ENCODE data around the gene ZMYND15. TPM values are rescaled to one million over a fixed set of nuclear protein-coding genes. Genes with fewer than 3 reads are reported as not detected.

Gene ZMYND15
- total RNA-seq, 1 experiment from 2014 or later, result 0.42 TPM

- no peak for TF ChIP-seq CTCF (conservative IDR thresholded peaks at IDR 0.05)
- H3K9me3 ChIP-seq (ENCODE audit: control insufficient read depth, low read depth, low read length), result no peaks in the 10 kb centered on the region
- Mint-ChIP-seq H3K4me3 (no peak overlapping the region; a peak in 1 of 5 replicates), H3K27me3 (ENCODE audit: low read depth) (peaks cover 82% of the 10 kb centered on the region), H3K9me3 (no peaks in the 10 kb centered on the region), H3K27ac (no peak overlapping the region; a peak in 1 of 7 replicates), H3K36me3 (ENCODE audit: insufficient read depth in 1 of 3, low read depth in 3 of 3) (peaks cover 0 to 3% (median 0%) of the 10 kb centered on the region in 3 experiments; a peak in 1 of 7 replicates), H3K4me1 (peaks cover 26 to 32% of the 10 kb centered on the region in 2 experiments)
- no peak overlapping the region for H3K23ac ChIP-seq (ENCODE audit: insufficient read length, low read depth, low read length)
- H3K56ac ChIP-seq (ENCODE audit: insufficient read length, low read depth, low read length), result no peak overlapping the region
- H3K4me1 ChIP-seq (ENCODE audit: insufficient read depth, low read length), result no peaks in the 10 kb centered on the region
- H3K4me2 ChIP-seq (ENCODE audit: insufficient read depth, insufficient read length, low read length), result no peak overlapping the region
- no peaks in the 10 kb centered on the region for H3K79me2 ChIP-seq (ENCODE audit: insufficient read depth, low read length)
- no peaks in the 10 kb centered on the region for H3K79me1 ChIP-seq (ENCODE audit: insufficient read depth, low read depth, low read length, poor library complexity, severe bottlenecking)
- H2BK120ac ChIP-seq (ENCODE audit: low read depth, low read length, poor library complexity, severe bottlenecking), result no peak overlapping the region
- H4K91ac ChIP-seq (ENCODE audit: insufficient read length, low read depth, low read length), result no peak overlapping the region
- no peak for DNase-seq
- no peak overlapping the region for H2BK12ac ChIP-seq (ENCODE audit: insufficient read length, low read depth, low read length)
- peaks cover 11% of the 10 kb centered on the region for H3K23me2 ChIP-seq (ENCODE audit: insufficient read length, low read depth, low read length, poor library complexity, severe bottlenecking)
- H3K18ac ChIP-seq (ENCODE audit: insufficient read length, low read depth, low read length), result no peak overlapping the region
- H4K20me1 ChIP-seq (ENCODE audit: control insufficient read depth, insufficient read depth, insufficient read length), result no peaks in the 10 kb centered on the region
- no peak overlapping the region for H2BK15ac ChIP-seq (ENCODE audit: low read depth, low read length)
- H2AK5ac ChIP-seq (ENCODE audit: insufficient read length, low read length), result no peak overlapping the region
- H3K9ac ChIP-seq (ENCODE audit: extremely low read depth, insufficient read length, low read length), result no peak overlapping the region
- H3K27ac ChIP-seq (ENCODE audit: insufficient read length, low read depth, low read length), result no peak overlapping the region
- H2BK5ac ChIP-seq (ENCODE audit: insufficient read length, low read length), result no peak overlapping the region
- no peak overlapping the region for H4K5ac ChIP-seq (ENCODE audit: insufficient read length, low read depth, low read length)
- H3K27me3 ChIP-seq (ENCODE audit: insufficient read depth, low read length), result peaks cover 35% of the 10 kb centered on the region
- H2AFZ ChIP-seq (ENCODE audit: low read length), result no peak overlapping the region
- no peak overlapping the region for H2BK20ac ChIP-seq (ENCODE audit: low read depth, low read length, poor library complexity, severe bottlenecking)
- no CpG with 5 or more reads among the region's 10 CpGs for WGBS (ENCODE audit: extremely low coverage, insufficient read length, low lambda C conversion rate)
- H3T11ph ChIP-seq (ENCODE audit: low read length), result no peak overlapping the region
- H3K4ac ChIP-seq (ENCODE audit: low read depth, low read length), result no peak overlapping the region
- H3K14ac ChIP-seq (ENCODE audit: insufficient read depth, low read length), result no peak overlapping the region
- no peak overlapping the region for H4K8ac ChIP-seq (replicated peaks; ENCODE audit: insufficient read length, low read depth, low read length)
Measured at GRCh38 chr17:4742629-4743028, 3.0 kb downstream of the ZMYND15 start.
